NCI-H2227 treated with DMSO at 0.1 percent for 48 hours (cell line): ENCODE data around the gene RPS15A.
"Not testable (repeated sequence)": the region's sequence is repeated elsewhere in the genome, so short reads cannot be mapped to it uniquely, and the experiment has no call there.

Experiments used
- DNase-seq: peaks from one replicate; lab custom pipeline; 2025; lab: John Stamatoyannopoulos, UW

The RPS15A gene

DNA sequence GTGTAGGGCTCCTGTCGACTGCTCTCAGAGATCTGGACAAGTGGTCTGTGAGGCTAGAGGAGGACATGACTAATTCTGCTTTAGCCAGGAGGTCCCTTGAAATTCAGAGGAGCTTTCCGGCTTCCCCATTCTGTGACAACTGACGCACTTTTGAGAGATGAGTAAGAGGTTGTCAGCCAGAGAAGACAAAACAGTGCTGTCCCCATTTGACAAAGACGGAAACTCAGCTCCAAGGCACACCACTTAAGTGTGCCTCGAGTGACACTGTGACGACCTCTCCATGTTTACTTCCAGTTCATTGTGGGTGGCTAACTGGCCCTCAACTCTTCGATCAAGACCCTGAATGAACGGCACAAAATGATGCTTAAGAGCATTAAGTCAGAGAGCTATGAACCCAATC lies 47.3 kb downstream of the RPS15A start:
- not testable (repeated sequence) for DNase-seq

DNA sequence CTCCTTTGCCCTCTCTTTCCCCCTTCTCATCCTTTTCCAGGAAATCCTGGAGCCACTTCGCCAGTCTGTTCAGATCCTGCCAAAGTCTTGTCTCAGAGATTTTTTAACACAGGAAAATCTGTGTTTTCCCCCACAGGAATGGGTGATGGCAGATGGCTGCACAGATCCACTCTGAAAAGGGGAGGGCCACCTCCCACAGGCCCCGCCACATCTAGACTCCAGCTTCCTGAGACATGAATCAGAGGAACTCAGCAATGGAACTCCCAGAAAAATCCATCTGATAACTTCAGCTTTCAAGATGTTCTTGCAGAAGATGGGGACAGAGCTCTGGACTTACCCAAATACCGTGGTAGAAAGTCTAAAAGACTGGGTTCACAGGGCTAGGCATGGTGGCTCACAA lies 50.1 kb downstream of the RPS15A start:
- DNase-seq = not testable (repeated sequence)

DNA sequence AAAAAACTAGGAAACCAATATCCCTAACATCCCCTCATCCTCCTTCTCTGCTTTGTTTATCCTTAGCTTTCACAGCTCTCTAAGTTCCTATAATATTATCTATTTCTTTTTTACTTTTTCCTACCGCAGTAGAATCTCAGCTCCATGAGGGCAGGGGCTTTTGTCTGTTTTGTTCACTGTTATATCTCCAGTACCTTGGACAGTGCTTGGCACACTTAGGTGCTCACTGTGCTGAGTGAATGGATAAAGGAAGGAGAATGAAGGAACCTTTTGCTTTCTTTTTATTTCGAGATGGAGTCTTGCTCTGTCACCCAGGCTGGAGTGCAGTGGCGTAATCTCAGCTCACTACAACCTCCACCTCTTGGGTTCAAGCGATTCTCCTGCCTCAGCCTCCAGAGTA lies 51.4 kb downstream of the RPS15A start:
- not testable (repeated sequence) for DNase-seq

DNA sequence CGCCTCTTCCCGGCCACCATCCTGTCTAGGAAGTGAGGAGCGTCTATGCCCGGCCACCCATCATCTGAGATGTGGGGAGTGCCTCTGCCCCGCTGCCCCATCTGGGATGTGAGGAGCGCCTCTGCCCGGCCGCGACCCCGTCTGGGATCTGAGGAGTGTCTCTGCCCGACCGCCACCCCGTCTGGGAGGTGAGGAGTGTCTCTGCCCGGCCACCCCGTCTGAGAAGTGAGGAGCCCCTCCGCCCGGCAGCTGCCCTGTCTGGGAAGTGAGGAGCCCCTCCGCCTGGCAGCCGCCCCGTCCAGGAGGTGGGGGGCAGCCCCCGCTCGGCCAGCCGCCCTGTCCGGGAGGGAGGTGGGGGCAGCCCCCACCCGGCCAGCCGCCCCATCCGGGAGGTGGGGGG lies 55.9 kb downstream of the RPS15A start:
- not testable (repeated sequence) for DNase-seq
